ENCODE results near the gene FLNB.

GRCh38 chr3:58176185-58176530 lies 167.9 kb downstream of the FLNB start:
- no peak for TF ChIP-seq CTCF (IDR thresholded peaks at IDR 0.05; ENCODE audit: low read length)
- TF ChIP-seq EZH2 (IDR thresholded peaks at IDR 0.05; ENCODE audit: borderline replicate concordance, low read length), result no peak
